ENCODE results near the gene OR6B2. TPM values are rescaled to one million over a fixed set of nuclear protein-coding genes. Genes with fewer than 3 reads are reported as not detected.

The OR6B2 gene
- total RNA-seq, 6 experiments from 2014 or later: not detected

- Histone ChIP-seq H3K27me3 (no peaks in the 10 kb centered on the region), H3K27ac (no peak overlapping the region), H3K9me3 (no peaks in the 10 kb centered on the region), H3K4me1 (no peaks in the 10 kb centered on the region), H3K36me3 (no peaks in the 10 kb centered on the region), H3K4me3 (no peak overlapping the region)
- intact Hi-C loops (cut with DNase I): no loop called here
- TF ChIP-seq POLR2A (IDR thresholded peaks at IDR 0.05) (no peak), CTCF (IDR thresholded peaks at IDR 0.05) (no peak)
- DNase-seq: no peak
- 67% methylated on average over 10 of the region's 21 CpGs for WGBS (ENCODE audit: insufficient coverage, low coverage, low lambda C conversion rate, missing lambda C conversion rate)
- ATAC-seq: peak in 1 of 4 donors; percentile 9
Measured at GRCh38 chr2:240043279-240043989, 13.2 kb upstream of the OR6B2 start.

GRCh38 chr2:240042740-240043139, 12.5 kb upstream of the OR6B2 start:
- TF ChIP-seq CTCF (IDR thresholded peaks at IDR 0.05) (no peak), POLR2A (IDR thresholded peaks at IDR 0.05) (no peak)
- 59% methylated on average over 8 of the region's 11 CpGs for WGBS (ENCODE audit: insufficient coverage, low coverage, low lambda C conversion rate, missing lambda C conversion rate)
- Histone ChIP-seq H3K4me3 (no peak overlapping the region), H3K4me1 (no peaks in the 10 kb centered on the region), H3K27ac (no peak overlapping the region), H3K27me3 (no peaks in the 10 kb centered on the region), H3K9me3 (no peaks in the 10 kb centered on the region), H3K36me3 (no peaks in the 10 kb centered on the region)
- ATAC-seq (no peak), DNase-seq (no peak)
- intact Hi-C loops (cut with DNase I): no loop called here

- no peaks in the 10 kb centered on the region for H3K9me3 ChIP-seq
- H3K4me1 ChIP-seq: no peaks in the 10 kb centered on the region
- no peak overlapping the region for H3K27ac ChIP-seq
- no CpG with 5 or more reads among the region's 6 CpGs for WGBS (ENCODE audit: insufficient coverage, low coverage, low lambda C conversion rate, missing lambda C conversion rate)
- ATAC-seq (no peak), DNase-seq (no peak)
- no peaks in the 10 kb centered on the region for H3K27me3 ChIP-seq
- intact Hi-C loops (cut with DNase I): no loop called here
- H3K4me3 ChIP-seq: no peak overlapping the region
- no peaks in the 10 kb centered on the region for H3K36me3 ChIP-seq
- TF ChIP-seq POLR2A (IDR thresholded peaks at IDR 0.05) (no peak), CTCF (IDR thresholded peaks at IDR 0.05) (no peak)
Measured at GRCh38 chr2:240041363-240041762, 11.1 kb upstream of the OR6B2 start.

- Histone ChIP-seq H3K4me3 (no peak overlapping the region), H3K27me3 (no peaks in the 10 kb centered on the region), H3K9me3 (no peaks in the 10 kb centered on the region), H3K4me1 (no peaks in the 10 kb centered on the region), H3K27ac (no peak overlapping the region), H3K36me3 (no peaks in the 10 kb centered on the region)
- no peak for DNase-seq
- intact Hi-C loops (cut with DNase I): no loop called here
- no peak for TF ChIP-seq CTCF (IDR thresholded peaks at IDR 0.05)
- no peak for TF ChIP-seq POLR2A (IDR thresholded peaks at IDR 0.05)
- ATAC-seq: no peak
Measured at GRCh38 chr2:240037358-240037757, 7.1 kb upstream of the OR6B2 start.

GRCh38 chr2:240033330-240033678, 3.1 kb upstream of the OR6B2 start:
- no peak for TF ChIP-seq POLR2A (IDR thresholded peaks at IDR 0.05)
- no peak for TF ChIP-seq CTCF (IDR thresholded peaks at IDR 0.05)
- 20% methylated on average over 5 of the region's 5 CpGs for WGBS (ENCODE audit: insufficient coverage, low coverage, low lambda C conversion rate, missing lambda C conversion rate)
- H3K9me3 ChIP-seq: no peaks in the 10 kb centered on the region
- intact Hi-C loops (cut with DNase I): no loop called here
- H3K27me3 ChIP-seq: no peaks in the 10 kb centered on the region
- no peaks in the 10 kb centered on the region for H3K4me1 ChIP-seq
- no peaks in the 10 kb centered on the region for H3K36me3 ChIP-seq
- H3K4me3 ChIP-seq: no peak overlapping the region
- ATAC-seq (no peak), DNase-seq (no peak)
- H3K27ac ChIP-seq: no peak overlapping the region

Data from right lobe of liver (tissue), 6 donors.